D721Med (cell line): ENCODE results near the gene RPRD1A.

Experiments used
- DNase-seq: peaks from one replicate; pipeline ENCODE4 v3.0.0; 2011; ENCODE audit warnings: low spot score; ENCODE audit not compliant: insufficient read length
- FAIRE-seq: peaks from 2 replicates; lab custom pipeline; 2011; peaks lifted over from hg19 to GRCh38; lab: Jason Lieb, UNC
- CTCF ChIP-seq: IDR thresholded peaks from 2 replicates; pipeline ENCODE4 v1.5.1; 2012; ENCODE audit warnings: mild to moderate bottlenecking, control low read depth; ENCODE audit not compliant: insufficient read depth; ENCODE audit errors: missing control alignments

Gene RPRD1A

DNA sequence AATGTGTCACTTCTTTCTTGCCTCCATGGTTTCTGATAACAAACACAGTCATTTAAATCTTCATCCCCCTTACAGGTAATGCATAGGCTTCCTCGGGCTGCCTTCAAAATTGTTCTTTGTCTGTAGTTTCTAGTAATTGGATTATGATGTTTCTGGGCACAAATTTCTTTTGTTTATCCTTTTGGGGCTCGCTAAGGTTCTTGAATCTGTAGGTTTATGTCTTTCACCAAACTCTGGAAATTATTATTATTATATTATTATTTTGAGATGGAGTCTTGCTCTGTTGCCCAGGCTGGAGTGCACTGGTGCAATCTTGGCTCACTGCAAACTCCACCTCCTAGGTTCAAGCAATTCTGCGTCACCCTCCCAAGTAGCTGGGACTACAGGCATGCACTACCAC, 111.1 kb downstream of the RPRD1A start:
- no peak for TF ChIP-seq CTCF
- DNase-seq = no peak
- no peak for FAIRE-seq

GRCh38 chr18:35953688-35954087, 113.7 kb downstream of the RPRD1A start:
- no peak for TF ChIP-seq CTCF
- no peak for DNase-seq
- peak; percentile 46 for FAIRE-seq

- no peak for TF ChIP-seq CTCF
- no peak for FAIRE-seq
- no peak for DNase-seq
Observed at GRCh38 chr18:35950628-35950982, 116.8 kb downstream of the RPRD1A start.

DNA sequence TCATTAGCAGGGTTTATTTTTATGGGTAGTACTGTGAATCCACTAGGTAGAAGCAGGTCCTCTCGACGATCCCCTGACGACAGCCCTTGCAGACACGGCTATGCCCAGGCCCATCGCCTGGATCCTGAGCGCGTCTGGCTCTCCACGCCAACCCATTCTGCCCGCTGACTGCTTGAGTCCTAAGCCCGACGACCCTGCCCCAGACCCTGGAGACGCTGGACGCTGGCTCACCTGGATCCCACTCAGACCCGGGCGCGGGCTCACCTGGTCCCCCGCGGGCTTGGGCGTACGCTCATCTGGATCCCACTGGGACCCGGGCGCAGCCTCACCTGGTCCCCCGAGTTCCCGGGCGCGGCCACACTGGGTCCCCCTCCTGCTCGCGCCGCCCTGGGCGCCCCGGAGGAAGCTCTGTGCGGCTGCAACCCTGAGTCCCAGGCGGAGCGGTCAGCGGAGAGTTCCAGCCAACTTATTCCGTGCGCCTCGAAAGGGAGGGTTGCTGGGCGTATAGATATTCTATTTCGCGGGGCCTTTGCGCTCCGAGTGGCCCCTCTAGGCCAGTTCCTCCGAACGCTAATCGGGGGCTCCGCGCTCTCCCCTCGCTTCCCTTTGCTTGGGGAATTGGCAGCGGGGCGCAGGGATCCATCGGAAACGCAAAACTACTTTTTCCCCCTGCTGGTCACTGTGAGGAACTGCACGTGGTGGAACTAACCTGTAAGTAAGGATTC, 117.3 kb downstream of the RPRD1A start:
- DNase-seq (peak; percentile 50), FAIRE-seq (peak; percentile 94)

DNA sequence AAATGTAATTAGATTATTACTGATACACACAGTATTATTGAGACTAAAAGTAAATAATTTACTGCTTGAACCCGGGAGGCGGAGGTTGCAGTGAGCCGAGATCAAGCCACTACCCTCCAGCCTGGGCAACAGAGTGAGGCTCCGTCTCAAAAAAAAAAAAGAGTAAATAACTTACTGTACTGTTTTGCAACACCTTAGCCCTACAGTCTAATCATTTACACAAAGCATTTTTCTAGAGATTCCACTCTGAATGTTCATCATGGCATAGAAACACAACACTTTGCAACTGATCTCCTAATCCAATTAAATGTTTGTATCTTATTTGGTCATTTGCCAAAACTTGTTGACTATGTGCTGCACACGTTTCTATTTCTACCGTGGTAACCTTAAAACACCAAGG, 118.3 kb downstream of the RPRD1A start:
- no peak for DNase-seq
- TF ChIP-seq CTCF = no peak
- FAIRE-seq = peak; percentile 64

More for the DNA sequence above, 117.3 kb downstream of the RPRD1A start:
- TF ChIP-seq CTCF = peak; percentile 80

GRCh38 chr18:35948080-35948479, 119.3 kb downstream of the RPRD1A start:
- no peak for TF ChIP-seq CTCF
- DNase-seq (no peak), FAIRE-seq (no peak)

- DNase-seq (no peak), FAIRE-seq (no peak)
- no peak for TF ChIP-seq CTCF
Observed at GRCh38 chr18:35942661-35943060, 124.7 kb downstream of the RPRD1A start.
